ENCODE data around the gene OSR1. TPM values are rescaled to one million over a fixed set of nuclear protein-coding genes. Genes with fewer than 3 reads are reported as not detected.

OSR1 gene
- total and polyA plus RNA-seq, 2 donors (not counting 3 experiments of a cell fraction or from before 2014, with no cell fraction given) = not detected

- Histone ChIP-seq H3K4me2 (ENCODE audit: insufficient read depth, low read length) (no peak overlapping the region), H3K4me3 (replicated peaks in 1 of 3; ENCODE audit: insufficient read depth in 1 of 3, low read depth in 1 of 3, low read length in 3 of 3) (no peak overlapping the region), H4K20me1 (replicated peaks; ENCODE audit: control insufficient read depth, extremely low read depth, insufficient read depth, low read length) (no peaks in the 10 kb centered on the region), H3K9ac (replicated peaks; ENCODE audit: extremely low read depth, insufficient read depth, low read length) (no peak overlapping the region), H3K79me2 (ENCODE audit: control insufficient read depth, insufficient read depth, low read length) (no peaks in the 10 kb centered on the region), H2AFZ (ENCODE audit: low read depth, low read length) (no peak overlapping the region), H3K9me1 (replicated peaks; ENCODE audit: control insufficient read depth, extremely low read depth, insufficient read depth, low read length) (no peaks in the 10 kb centered on the region), H3K27ac (ENCODE audit: insufficient read depth, low read depth, low read length) (no peak overlapping the region), H3K27me3 (ENCODE audit: control insufficient read depth in 2 of 2, insufficient read depth in 2 of 2, low read length in 2 of 2) (peaks cover 39 to 45% of the 10 kb centered on the region in 2 experiments), H3K36me3 (ENCODE audit: control insufficient read depth in 2 of 2, extremely low read depth in 1 of 2, insufficient read depth in 2 of 2, low read length in 2 of 2) (no peaks in the 10 kb centered on the region), H3K9me3 (replicated peaks; ENCODE audit: control insufficient read depth, insufficient read depth, low read length) (no peaks in the 10 kb centered on the region), H3K4me1 (ENCODE audit: control insufficient read depth, extremely low read depth, insufficient read depth, low read length) (peaks cover 7% of the 10 kb centered on the region)
- TF ChIP-seq CTCF (IDR thresholded peaks at IDR 0.05; ENCODE audit: extremely low read depth in 1 of 2, insufficient read depth in 1 of 2, low read depth in 1 of 2, low read length in 2 of 2) (no peak), MAX (IDR thresholded peaks at IDR 0.05; ENCODE audit: insufficient read depth, insufficient read length) (no peak), GATA2 (IDR thresholded peaks at IDR 0.05; ENCODE audit: insufficient read depth, insufficient read length, low read depth, low read length) (no peak), EZH2 (IDR thresholded peaks at IDR 0.05; ENCODE audit: borderline replicate concordance, low read depth, low read length, severe bottlenecking) (no peak), FOS (IDR thresholded peaks at IDR 0.05; ENCODE audit: borderline replicate concordance, insufficient read depth, low read length) (no peak), POLR2AphosphoS5 (IDR thresholded peaks at IDR 0.05; ENCODE audit: insufficient read depth, low read depth, low read length) (no peak), JUN (IDR thresholded peaks at IDR 0.05; ENCODE audit: borderline replicate concordance, insufficient read depth, insufficient read length, low read depth) (no peak), MYC (IDR thresholded peaks at IDR 0.05; ENCODE audit: low read depth, low read length) (no peak)
- FAIRE-seq (no peak), DNase-seq (ENCODE audit: low read depth, low spot score) (no peak)
- ChIA-PET POLR2A (no interaction called here), CTCF (interaction anchor here (1.5 to 2.3 kb wide), 2 partner anchors 617 to 847 kb away, joined by 3 to 6 read pairs; no protein-coding TSS in a partner anchor)
- dilution Hi-C loops (cut with MboI; ENCODE audit: extremely low pct_ligation_motif_present, low sequenced_read_pairs) = no loop called here
- intact Hi-C loops (cut with micrococcal nuclease) = loop anchor here (10.0 kb wide), 1 partner anchor 1073 kb away; no protein-coding TSS in a partner anchor
- BruUV-seq (replicated peaks) = no TSS peak
These were observed 8.9 kb upstream of the OSR1 start for GRCh38 chr2:19367326-19367725.
